Hepatocyte (in vitro differentiated cells): ENCODE data around the gene DENND4A.

Source experiments
- CTCF ChIP-seq: fragments of 200-600 bp; sonication (generic); IDR thresholded peaks from 2 replicates; pipeline ENCODE4 v1.5.1; 2016; ENCODE audit warnings: antibody characterized with exemption, mild to moderate bottlenecking; ENCODE audit not compliant: poor library complexity
- EZH2 ChIP-seq: fragments of 200-600 bp; sonication (generic); IDR thresholded peaks from 2 replicates; pipeline ENCODE4 v1.6.1; 2016; ENCODE audit warnings: antibody characterized with exemption, mild to moderate bottlenecking, borderline replicate concordance
- EZH2phosphoT487 ChIP-seq: fragments of 200-600 bp; sonication (generic); IDR thresholded peaks from one replicate; pipeline ENCODE4 v1.6.1; 2018; ENCODE audit warnings: antibody characterized with exemption, mild to moderate bottlenecking, low read depth, moderate library complexity; ENCODE audit not compliant: unreplicated experiment, severe bottlenecking

GRCh38 chr15:65641768-65642475 lies 150.2 kb downstream of the DENND4A start:
- TF ChIP-seq EZH2 (no peak), CTCF (no peak), EZH2phosphoT487 (no peak)
